Measurements from ENCODE around the gene SLC25A1.

GRCh38 chr22:19196841-19197612, 18.5 kb upstream of the SLC25A1 start:
- TF ChIP-seq EZH2 (IDR thresholded peaks at IDR 0.05; ENCODE audit: borderline replicate concordance, low read length) (no peak), CTCF (conservative IDR thresholded peaks at IDR 0.05 in 1 of 2, IDR thresholded peaks at IDR 0.05 in 1 of 2; ENCODE audit: extremely low read depth in 1 of 2, insufficient read depth in 1 of 2, low read depth in 1 of 2, low read length in 2 of 2) (no peak)

Data from mammary epithelial cell (primary cell).